DND-41 (cell line): ENCODE data around the gene DLX1.

Experiments used
- ATAC-seq: fragments of 200-7000 bp; cut with Tn5 transposase; 3 replicates; pipeline ENCODE4 v1.9.1; 2021; ENCODE audit warnings: low read depth; ENCODE audit not compliant: insufficient read depth
- DNase-seq: peaks from one replicate; pipeline ENCODE4 v3.0.0-alpha.2; 2020
- H2AFZ ChIP-seq: 2 replicates; pipeline ENCODE4 v1.6.0; 2012; ENCODE audit warnings: low read depth, low read length
- H3K27ac ChIP-seq: 2 replicates; pipeline ENCODE4 v1.5.1; 2012; ENCODE audit warnings: low read length, inconsistent platforms
- H3K27me3 ChIP-seq: fragments of 200-600 bp; sonication (generic); 2 replicates; pipeline ENCODE4 v1.6.0; 2012; ENCODE audit warnings: low read length, mild to moderate bottlenecking, inconsistent platforms; ENCODE audit not compliant: insufficient read depth, poor library complexity
- H3K36me3 ChIP-seq: 2 replicates; pipeline ENCODE4 v1.5.1; 2012; ENCODE audit warnings: low read length, inconsistent platforms; ENCODE audit not compliant: insufficient read depth
- H3K4me1 ChIP-seq: 2 replicates; pipeline ENCODE4 v1.5.1; 2012; ENCODE audit warnings: mild to moderate bottlenecking, low read length; ENCODE audit not compliant: insufficient read depth
- H3K4me2 ChIP-seq: 2 replicates; pipeline ENCODE4 v1.6.0; 2012; ENCODE audit warnings: mild to moderate bottlenecking, moderate library complexity, low read length, inconsistent platforms; ENCODE audit not compliant: insufficient read depth
- H3K4me3 ChIP-seq, 2 experiments: fragments of 200-600 bp in 1 of 2; shearing (Covaris generic) in 1 of 2; 2 replicates each; pipeline ENCODE4 v1.5.1; 2012 to 2016; ENCODE audit warnings: inconsistent platforms in 2 of 2, low read length in 2 of 2, mild to moderate bottlenecking in 2 of 2, low read depth in 1 of 2, moderate library complexity in 1 of 2
- H3K79me2 ChIP-seq: 2 replicates; pipeline ENCODE4 v1.6.0; 2012; ENCODE audit warnings: low read length, inconsistent platforms; ENCODE audit not compliant: insufficient read depth
- H3K9ac ChIP-seq: 2 replicates; pipeline ENCODE4 v1.6.0; 2012; ENCODE audit warnings: low read depth, mild to moderate bottlenecking, inconsistent platforms, low read length, moderate library complexity
- H3K9me3 ChIP-seq: 2 replicates; pipeline ENCODE4 v1.5.1; 2012; ENCODE audit warnings: low read length, moderate library complexity, mild to moderate bottlenecking, inconsistent platforms; ENCODE audit not compliant: insufficient read depth, severe bottlenecking
- H4K20me1 ChIP-seq: 2 replicates; pipeline ENCODE4 v1.6.0; 2012; ENCODE audit warnings: low read length; ENCODE audit not compliant: insufficient read depth
- CTCF ChIP-seq: IDR thresholded peaks from 2 replicates; pipeline ENCODE4 v1.5.1; 2012; ENCODE audit warnings: borderline replicate concordance, low read length, moderate library complexity, mild to moderate bottlenecking; ENCODE audit not compliant: poor library complexity, severe bottlenecking; ENCODE audit errors: extremely low read depth
- EZH2 ChIP-seq: IDR thresholded peaks from 3 replicates; pipeline ENCODE4 v1.6.1; 2012; ENCODE audit warnings: borderline replicate concordance, low read depth, mild to moderate bottlenecking, moderate library complexity, low read length, inconsistent platforms; ENCODE audit not compliant: severe bottlenecking

DLX1 gene

GRCh38 chr2:172039011-172039704, 46.1 kb upstream of the DLX1 start:
- ATAC-seq (no peak), DNase-seq (no peak)
- Histone ChIP-seq H3K27me3 (no peaks in the 10 kb centered on the region), H3K4me1 (no peaks in the 10 kb centered on the region), H3K4me3 (no peak overlapping the region), H3K36me3 (no peaks in the 10 kb centered on the region), H3K27ac (no peak overlapping the region), H3K9ac (no peak overlapping the region), H2AFZ (no peak overlapping the region), H3K9me3 (no peaks in the 10 kb centered on the region), H4K20me1 (no peaks in the 10 kb centered on the region), H3K4me2 (no peak overlapping the region), H3K79me2 (no peaks in the 10 kb centered on the region)
- TF ChIP-seq CTCF (no peak), EZH2 (no peak)

DNA sequence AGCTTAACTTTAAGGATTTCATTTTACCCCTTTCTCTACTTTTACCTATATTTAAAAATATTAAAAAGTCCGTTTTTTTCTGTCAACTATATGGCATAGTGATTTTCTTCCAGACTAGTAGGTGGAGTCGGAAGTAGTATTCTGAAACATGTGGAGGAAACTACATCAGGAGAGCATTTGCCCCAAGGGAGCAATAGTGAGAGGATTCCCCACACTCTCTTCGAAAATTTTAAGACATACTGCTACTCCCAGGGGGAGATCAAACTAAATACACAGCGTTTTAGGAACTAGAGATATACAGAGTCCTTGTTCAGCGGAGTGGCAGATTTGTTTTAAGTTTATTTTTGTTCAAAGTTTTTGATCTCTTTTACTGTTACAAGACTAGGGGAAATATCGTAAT, 45.0 kb upstream of the DLX1 start:
- no peak overlapping the region for H3K4me2 ChIP-seq
- DNase-seq (no peak), ATAC-seq (no peak)
- no peaks in the 10 kb centered on the region for H3K36me3 ChIP-seq
- H3K4me1 ChIP-seq, result no peaks in the 10 kb centered on the region
- no peaks in the 10 kb centered on the region for H3K27me3 ChIP-seq
- no peaks in the 10 kb centered on the region for H4K20me1 ChIP-seq
- no peak overlapping the region for H3K9ac ChIP-seq
- no peak overlapping the region for H3K4me3 ChIP-seq
- H3K9me3 ChIP-seq, result no peaks in the 10 kb centered on the region
- TF ChIP-seq CTCF, result no peak
- TF ChIP-seq EZH2, result no peak
- H3K27ac ChIP-seq, result no peak overlapping the region
- H2AFZ ChIP-seq, result no peak overlapping the region
- no peaks in the 10 kb centered on the region for H3K79me2 ChIP-seq

DNA sequence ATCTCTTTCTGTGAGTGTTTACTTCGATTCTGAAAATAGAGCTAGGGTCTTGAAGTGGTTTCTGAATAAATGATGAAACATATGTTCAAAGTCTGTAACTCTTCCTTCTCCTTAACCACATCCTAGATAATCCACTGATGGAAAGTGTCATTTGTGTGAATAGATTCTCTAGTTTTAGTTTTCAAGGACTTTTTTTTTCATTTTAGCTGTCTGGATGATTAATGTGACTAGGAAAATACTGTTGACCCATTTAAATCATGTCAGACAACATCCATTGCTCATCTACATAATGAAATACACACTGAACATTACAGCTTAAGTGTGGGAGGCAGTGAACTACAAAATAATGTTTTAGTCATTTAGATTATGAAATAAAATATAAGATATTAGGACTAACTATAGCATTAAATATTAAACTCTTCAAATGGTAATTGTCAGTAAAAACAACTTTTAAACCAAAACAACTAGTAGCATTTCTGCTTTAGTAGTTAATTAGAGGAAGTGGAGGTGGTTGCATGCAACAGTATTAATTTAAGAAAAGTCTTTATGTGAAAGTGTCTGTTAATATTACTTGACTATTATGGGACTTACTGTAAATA, 39.1 kb upstream of the DLX1 start:
- no peak overlapping the region for H2AFZ ChIP-seq
- no peaks in the 10 kb centered on the region for H3K79me2 ChIP-seq
- H3K27ac ChIP-seq, result no peak overlapping the region
- peaks cover 5% of the 10 kb centered on the region; the same call in 1 of the 2 replicates for H3K4me1 ChIP-seq
- no peak for DNase-seq
- no peaks in the 10 kb centered on the region for H4K20me1 ChIP-seq
- H3K9me3 ChIP-seq, result no peaks in the 10 kb centered on the region
- ATAC-seq, result peak; percentile 79
- no peak overlapping the region for H3K9ac ChIP-seq
- no peaks in the 10 kb centered on the region for H3K36me3 ChIP-seq
- H3K27me3 ChIP-seq, result no peaks in the 10 kb centered on the region
- no peak overlapping the region for H3K4me2 ChIP-seq
- TF ChIP-seq EZH2 (no peak), CTCF (no peak)
- H3K4me3 ChIP-seq, result no peak overlapping the region
